GM12878 (cell line): ENCODE results near the gene GCSAML. TPM values are rescaled to one million over a fixed set of nuclear protein-coding genes. Genes with fewer than 3 reads are reported as not detected.

Experiments
- ATAC-seq: fragments of 200-7000 bp; cut with Tn5 transposase; 3 replicates; pipeline ENCODE4 v1.9.1; 2020; ENCODE audit warnings: mild to moderate bottlenecking, moderate library complexity
- Bru-seq: library from RNA; stranded (reverse); fragments of 400-500 nt; gene quantifications from one replicate; lab custom pipeline; 2021; lab: Mats Ljungman, UMichigan
- BruChase-seq, 2 experiments: library from RNA; stranded (reverse); fragments of 400-500 nt; gene quantifications; one replicate each; lab custom pipeline; 2021; lab: Mats Ljungman, UMichigan
- BruUV-seq: library from RNA; stranded (reverse); fragments of 400-500 nt; replicated peaks from 2 replicates; lab custom pipeline; 2021; lab: Mats Ljungman, UMichigan
- CTCF ChIA-PET: fragments of 300-600 bp; sonication (Branson Sonifier 250); formaldehyde crosslinking; extraction: SDS; loops from one replicate; lab custom pipeline; 2021; ENCODE audit warnings: inconsistent platforms; lab: Yijun Ruan, JAX
- POLR2A ChIA-PET: fragments of 350-600 bp; formaldehyde crosslinking; extraction: SDS; loops from one replicate; lab custom pipeline; 2021; ENCODE audit warnings: inconsistent platforms; lab: Charles Lee
- RAD21 ChIA-PET: fragments of 300-600 bp; sonication (Branson Sonifier 250); formaldehyde crosslinking; loops from one replicate; lab custom pipeline; 2023; ENCODE audit warnings: antibody characterized with exemption; ENCODE audit not compliant: unreplicated experiment; lab: Charles Lee
- SMC1A ChIA-PET: fragments of 300-600 bp; sonication (Branson Sonifier 250); formaldehyde crosslinking; loops from one replicate; lab custom pipeline; 2023; ENCODE audit not compliant: unreplicated experiment, uncharacterized antibody; lab: Charles Lee
- DNase-seq: peaks from one replicate; pipeline ENCODE4 v3.0.0-alpha.2; 2011; ENCODE audit warnings: low read depth, low spot score
- FAIRE-seq: peaks from 3 replicates; lab custom pipeline; 2011; peaks lifted over from hg19 to GRCh38; lab: Jason Lieb, UNC
- H2AFZ ChIP-seq: 2 replicates; pipeline ENCODE4 v1.6.0; 2011; ENCODE audit warnings: low read depth, low read length, control low read depth; ENCODE audit not compliant: control insufficient read depth
- H3K27ac ChIP-seq: 2 replicates; pipeline ENCODE4 v1.5.1; 2011; ENCODE audit warnings: control low read depth; ENCODE audit not compliant: control insufficient read depth, insufficient read depth
- H3K27me3 ChIP-seq, 2 experiments: replicated peaks in 1 of 2; 2 replicates each; pipeline versions ENCODE4 v1.6.0 to v1.6.1; 2011; ENCODE audit warnings: low read length in 1 of 2; ENCODE audit not compliant: control insufficient read depth in 2 of 2, insufficient read depth in 2 of 2
- H3K36me3 ChIP-seq, 2 experiments: 2 replicates each; pipeline ENCODE4 v1.5.1; 2011; ENCODE audit warnings: low read length in 1 of 2; ENCODE audit not compliant: control insufficient read depth in 2 of 2, insufficient read depth in 2 of 2
- H3K4me1 ChIP-seq: 2 replicates; pipeline ENCODE4 v1.6.1; 2011; ENCODE audit warnings: mild to moderate bottlenecking, low read length, moderate library complexity, mixed read lengths; ENCODE audit not compliant: control insufficient read depth, insufficient read depth
- H3K4me2 ChIP-seq: 2 replicates; pipeline ENCODE4 v1.6.0; 2011; ENCODE audit warnings: control low read depth; ENCODE audit not compliant: control insufficient read depth, insufficient read depth
- H3K4me3 ChIP-seq: fragments of 200-600 bp; sonication (generic); 2 replicates; pipeline ENCODE4 v1.5.1; 2016
- H3K79me2 ChIP-seq: 2 replicates; pipeline ENCODE4 v1.6.0; 2011; ENCODE audit warnings: low read length; ENCODE audit not compliant: control insufficient read depth, insufficient read depth
- H3K9ac ChIP-seq: 2 replicates; pipeline ENCODE4 v1.8.0; 2011; ENCODE audit warnings: low read length, control low read depth, mixed read lengths; ENCODE audit not compliant: control insufficient read depth, insufficient read depth
- H3K9me3 ChIP-seq: replicated peaks from 3 replicates; pipeline ENCODE4 v1.5.1; 2011; ENCODE audit warnings: mild to moderate bottlenecking, low read length; ENCODE audit not compliant: control insufficient read depth, insufficient read depth
- H4K20me1 ChIP-seq: 2 replicates; pipeline ENCODE4 v1.6.0; 2011; ENCODE audit not compliant: control insufficient read depth, insufficient read depth
- EZH2 ChIP-seq: IDR thresholded peaks from 2 replicates; pipeline ENCODE4 v1.6.1; 2012; ENCODE audit warnings: low read depth, mild to moderate bottlenecking, control low read depth, inconsistent platforms, low read length, borderline replicate concordance; ENCODE audit not compliant: control insufficient read depth
- HDAC2 ChIP-seq: fragments of 200-600 bp; sonication (generic); IDR thresholded peaks from 2 replicates; pipeline ENCODE4 v1.6.1; 2017
- MYB ChIP-seq: fragments of 150-350 bp; IDR thresholded peaks from 2 replicates; pipeline ENCODE4 v1.6.1; 2014; ENCODE audit warnings: mild to moderate bottlenecking, low read depth, low read length, borderline replicate concordance
- SMAD1 ChIP-seq: fragments of 450-650 bp; IDR thresholded peaks from 2 replicates; pipeline ENCODE4 v1.6.1; 2018; ENCODE audit warnings: mild to moderate bottlenecking, low read depth; ENCODE audit not compliant: partially characterized antibody
- YBX1 ChIP-seq: fragments of 450-650 bp; IDR thresholded peaks from 2 replicates; pipeline ENCODE4 v1.6.1; 2016; ENCODE audit warnings: antibody characterized with exemption
- WGBS: methylation state at CpG from one replicate; pipeline ENCODE4 v1.1.6; 2016; ENCODE audit warnings: low lambda C conversion rate; ENCODE audit not compliant: insufficient replicate concordance, insufficient coverage; ENCODE audit errors: missing lambda C conversion rate; 5-methylcytosine and 5-hydroxymethylcytosine counted together
- in situ Hi-C: fragments of 300-500 bp; cut with MboI; formaldehyde crosslinking; loops from 9 replicates; pipeline ENCODE4 v1.14.3; 2018; ENCODE audit warnings: mixed read lengths
- intact Hi-C: fragments of 100-400 bp; cut with micrococcal nuclease; formaldehyde crosslinking; loops from one replicate; pipeline ENCODE4 v1.14.2; 2022; ENCODE audit not compliant: unreplicated experiment
- long read RNA-seq, 2 experiments: library from polyadenylated mRNA; unstranded; transcript quantifications; one replicate each; pipeline ENCODE4 v2.0.0, GENCODE V29; 2019 to 2020
- polyA minus RNA-seq, 3 experiments: library from RNA; depleted of rRNA, polyadenylated mRNA; stranded (reverse); fragments of >200 nt; gene quantifications; 2 replicates each; pipeline ENCODE4 v1.2.3, GENCODE V29; 2011
- polyA plus RNA-seq, 11 experiments: library from polyadenylated mRNA; depleted of rRNA in 4 of 11; unstranded in 6 of 11; stranded (reverse) in 5 of 11; fragments of >200 nt; fragmentation: Nextera tagmentation in 4 of 11; fragmentation: Illumina TruSeq in 1 of 11; extraction: Ambion mirVana in 4 of 11; extraction: Trizol in 1 of 11; gene quantifications; 1 replicate in 1 of 11; 2 replicates in 10 of 11; pipeline versions ENCODE4 v1.2.1 to v1.2.3, GENCODE V29; 2011 to 2016; ENCODE audit warnings: inconsistent platforms in 2 of 11, missing spikeins in 2 of 11, low read depth in 1 of 11
- total RNA-seq, 4 experiments: library from RNA; depleted of rRNA in 3 of 4; stranded (reverse); fragments of >200 nt in 3 of 4; fragmentation: Illumina TruSeq in 1 of 4; extraction: Trizol in 1 of 4; gene quantifications; 2 replicates each; pipeline versions ENCODE4 v1.2.1 to v1.2.3, GENCODE V29; 2013 to 2021
- TF ChIP-seq, protein P1 (sequence below): fragments of 450-650 bp; IDR thresholded peaks from 2 replicates; pipeline ENCODE4 v1.6.1; 2016; ENCODE audit warnings: mild to moderate bottlenecking
- TF ChIP-seq, protein P2 (sequence below): IDR thresholded peaks from 2 replicates; pipeline ENCODE4 v1.6.1; 2012; ENCODE audit warnings: mild to moderate bottlenecking, low read depth, low read length
- TF ChIP-seq, protein P3 (sequence below): IDR thresholded peaks from 2 replicates; pipeline ENCODE4 v1.6.1; 2012; ENCODE audit warnings: low read length, inconsistent platforms
- TF ChIP-seq, protein P4 (sequence below): IDR thresholded peaks from 2 replicates; pipeline ENCODE4 v1.6.1; 2012; ENCODE audit warnings: improper control_type of control experiment, low read depth, low read length; ENCODE audit not compliant: insufficient replicate concordance

GCSAML gene
- not detected in 2 replicates for total RNA-seq (2013; cell fraction: nucleolus; rRNA removed)
- total RNA-seq (2014; rRNA removed), result not detected in 2 replicates
- total RNA-seq (2014; rRNA removed; fragmentation: Illumina TruSeq; extraction: Trizol), result not detected in 2 replicates
- not detected in 2 replicates for total RNA-seq (2021)
- polyA plus RNA-seq (2011; ENCODE audit: low read depth), result not detected
- 0.03 and 0.10 TPM in 2 replicates for polyA plus RNA-seq (2011; rRNA removed)
- 0.06 TPM in 1 of 2 replicates, not detected in the other for polyA plus RNA-seq (2011; cell fraction: cytosol; rRNA removed)
- polyA plus RNA-seq (2011; cell fraction: nucleus; rRNA removed), result not detected in 2 replicates
- not detected in 2 replicates for polyA plus RNA-seq (2012)
- not detected in 2 replicates for polyA plus RNA-seq (2014; fragmentation: Illumina TruSeq; extraction: Trizol)
- polyA plus RNA-seq (2014; fragmentation: Nextera tagmentation; extraction: Ambion mirVana), result not detected
- polyA plus RNA-seq (2014; rRNA removed), result not detected in 2 replicates
- not detected for polyA plus RNA-seq (2016; fragmentation: Nextera tagmentation; extraction: Ambion mirVana)
- polyA minus RNA-seq (2011; rRNA and poly(A)+ RNA removed), result not detected in 2 replicates
- not detected in 2 replicates for polyA minus RNA-seq (2011; cell fraction: cytosol; rRNA and poly(A)+ RNA removed)
- not detected in 2 replicates for polyA minus RNA-seq (2011; cell fraction: nucleus; rRNA and poly(A)+ RNA removed)
- Bru-seq, nascent RNA, result percentile 0 among the genes with signal in this experiment
- percentile 1 among the genes with signal in this experiment for BruChase-seq, experiment 1, labeled RNA remaining after a 6-hour chase
- not detected for BruChase-seq, experiment 2, labeled RNA remaining after a 2-hour chase
- long read RNA-seq, experiment 1, result 0 reads
- long read RNA-seq, experiment 2, result 0 reads

DNA sequence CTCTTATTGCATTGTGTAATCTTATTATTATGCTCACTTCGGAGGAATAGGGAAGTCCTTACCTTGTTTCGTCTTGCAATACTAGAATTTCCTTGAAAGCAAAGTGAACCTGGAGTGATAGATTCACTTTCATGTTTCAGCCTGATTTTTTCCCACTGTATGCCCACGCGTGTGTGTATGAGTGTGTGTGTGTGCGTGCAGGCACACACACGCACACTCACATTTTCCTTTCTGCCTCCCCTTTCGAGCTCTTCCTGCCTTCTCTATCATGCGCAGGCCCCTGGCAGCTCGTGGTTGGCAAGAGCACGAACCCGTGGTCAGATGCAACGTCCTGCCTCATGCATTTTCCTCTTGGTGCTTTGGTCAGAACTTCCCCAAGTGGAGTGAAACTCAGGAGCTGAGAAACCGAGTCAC, at the start of gene GCSAML:
Gene GCSAML (plus strand): TSS at position 366 of the 414 bp plus-strand sequence. CDS start 58 bp downstream, outside the sequence.
- H3K27me3 ChIP-seq, result no peaks in the 10 kb centered on the region; a peak in 1 of 4 replicates
- DNase-seq (no peak), FAIRE-seq (no peak), ATAC-seq (no peak)
- no peak within 1 kb of the TSS for H3K4me3 ChIP-seq
- 16% methylated on average over 13 of the region's 13 CpGs for WGBS
- no peaks in the 10 kb centered on the region for H3K4me1 ChIP-seq
- in situ Hi-C loops, result no loop called here
- H2AFZ ChIP-seq, result no peak within 1 kb of the TSS
- H4K20me1 ChIP-seq, result no peaks in the 10 kb centered on the region
- H3K9ac ChIP-seq, result no peak within 1 kb of the TSS
- CTCF ChIA-PET, result interaction anchor here (0.6 to 0.8 kb wide), 2 partner anchors 62 to 1022 kb away, joined by 3 to 4 read pairs; no protein-coding TSS in a partner anchor
- no TSS peak for BruUV-seq
- no peak within 1 kb of the TSS for H3K27ac ChIP-seq
- H3K4me2 ChIP-seq, result no peak within 1 kb of the TSS
- SMC1A ChIA-PET, result no interaction called here
- H3K36me3 ChIP-seq, result no peaks in the 10 kb centered on the region
- H3K79me2 ChIP-seq, result no peaks in the 10 kb centered on the region
- H3K9me3 ChIP-seq, result no peaks in the 10 kb centered on the region
- POLR2A ChIA-PET, result no interaction called here
- intact Hi-C loops, result no loop called here
- RAD21 ChIA-PET, result no interaction called here
- TF ChIP-seq EZH2, result no peak
- no peak for TF ChIP-seq SMAD1
- TF ChIP-seq HDAC2, result no peak
- TF ChIP-seq, protein P1, sequence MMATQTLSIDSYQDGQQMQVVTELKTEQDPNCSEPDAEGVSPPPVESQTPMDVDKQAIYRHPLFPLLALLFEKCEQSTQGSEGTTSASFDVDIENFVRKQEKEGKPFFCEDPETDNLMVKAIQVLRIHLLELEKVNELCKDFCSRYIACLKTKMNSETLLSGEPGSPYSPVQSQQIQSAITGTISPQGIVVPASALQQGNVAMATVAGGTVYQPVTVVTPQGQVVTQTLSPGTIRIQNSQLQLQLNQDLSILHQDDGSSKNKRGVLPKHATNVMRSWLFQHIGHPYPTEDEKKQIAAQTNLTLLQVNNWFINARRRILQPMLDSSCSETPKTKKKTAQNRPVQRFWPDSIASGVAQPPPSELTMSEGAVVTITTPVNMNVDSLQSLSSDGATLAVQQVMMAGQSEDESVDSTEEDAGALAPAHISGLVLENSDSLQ, result no peak
- TF ChIP-seq, protein P2, sequence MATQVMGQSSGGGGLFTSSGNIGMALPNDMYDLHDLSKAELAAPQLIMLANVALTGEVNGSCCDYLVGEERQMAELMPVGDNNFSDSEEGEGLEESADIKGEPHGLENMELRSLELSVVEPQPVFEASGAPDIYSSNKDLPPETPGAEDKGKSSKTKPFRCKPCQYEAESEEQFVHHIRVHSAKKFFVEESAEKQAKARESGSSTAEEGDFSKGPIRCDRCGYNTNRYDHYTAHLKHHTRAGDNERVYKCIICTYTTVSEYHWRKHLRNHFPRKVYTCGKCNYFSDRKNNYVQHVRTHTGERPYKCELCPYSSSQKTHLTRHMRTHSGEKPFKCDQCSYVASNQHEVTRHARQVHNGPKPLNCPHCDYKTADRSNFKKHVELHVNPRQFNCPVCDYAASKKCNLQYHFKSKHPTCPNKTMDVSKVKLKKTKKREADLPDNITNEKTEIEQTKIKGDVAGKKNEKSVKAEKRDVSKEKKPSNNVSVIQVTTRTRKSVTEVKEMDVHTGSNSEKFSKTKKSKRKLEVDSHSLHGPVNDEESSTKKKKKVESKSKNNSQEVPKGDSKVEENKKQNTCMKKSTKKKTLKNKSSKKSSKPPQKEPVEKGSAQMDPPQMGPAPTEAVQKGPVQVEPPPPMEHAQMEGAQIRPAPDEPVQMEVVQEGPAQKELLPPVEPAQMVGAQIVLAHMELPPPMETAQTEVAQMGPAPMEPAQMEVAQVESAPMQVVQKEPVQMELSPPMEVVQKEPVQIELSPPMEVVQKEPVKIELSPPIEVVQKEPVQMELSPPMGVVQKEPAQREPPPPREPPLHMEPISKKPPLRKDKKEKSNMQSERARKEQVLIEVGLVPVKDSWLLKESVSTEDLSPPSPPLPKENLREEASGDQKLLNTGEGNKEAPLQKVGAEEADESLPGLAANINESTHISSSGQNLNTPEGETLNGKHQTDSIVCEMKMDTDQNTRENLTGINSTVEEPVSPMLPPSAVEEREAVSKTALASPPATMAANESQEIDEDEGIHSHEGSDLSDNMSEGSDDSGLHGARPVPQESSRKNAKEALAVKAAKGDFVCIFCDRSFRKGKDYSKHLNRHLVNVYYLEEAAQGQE, result no peak
- TF ChIP-seq YBX1, result no peak
- TF ChIP-seq, protein P3, sequence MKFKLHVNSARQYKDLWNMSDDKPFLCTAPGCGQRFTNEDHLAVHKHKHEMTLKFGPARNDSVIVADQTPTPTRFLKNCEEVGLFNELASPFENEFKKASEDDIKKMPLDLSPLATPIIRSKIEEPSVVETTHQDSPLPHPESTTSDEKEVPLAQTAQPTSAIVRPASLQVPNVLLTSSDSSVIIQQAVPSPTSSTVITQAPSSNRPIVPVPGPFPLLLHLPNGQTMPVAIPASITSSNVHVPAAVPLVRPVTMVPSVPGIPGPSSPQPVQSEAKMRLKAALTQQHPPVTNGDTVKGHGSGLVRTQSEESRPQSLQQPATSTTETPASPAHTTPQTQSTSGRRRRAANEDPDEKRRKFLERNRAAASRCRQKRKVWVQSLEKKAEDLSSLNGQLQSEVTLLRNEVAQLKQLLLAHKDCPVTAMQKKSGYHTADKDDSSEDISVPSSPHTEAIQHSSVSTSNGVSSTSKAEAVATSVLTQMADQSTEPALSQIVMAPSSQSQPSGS, result no peak
- TF ChIP-seq, protein P4, sequence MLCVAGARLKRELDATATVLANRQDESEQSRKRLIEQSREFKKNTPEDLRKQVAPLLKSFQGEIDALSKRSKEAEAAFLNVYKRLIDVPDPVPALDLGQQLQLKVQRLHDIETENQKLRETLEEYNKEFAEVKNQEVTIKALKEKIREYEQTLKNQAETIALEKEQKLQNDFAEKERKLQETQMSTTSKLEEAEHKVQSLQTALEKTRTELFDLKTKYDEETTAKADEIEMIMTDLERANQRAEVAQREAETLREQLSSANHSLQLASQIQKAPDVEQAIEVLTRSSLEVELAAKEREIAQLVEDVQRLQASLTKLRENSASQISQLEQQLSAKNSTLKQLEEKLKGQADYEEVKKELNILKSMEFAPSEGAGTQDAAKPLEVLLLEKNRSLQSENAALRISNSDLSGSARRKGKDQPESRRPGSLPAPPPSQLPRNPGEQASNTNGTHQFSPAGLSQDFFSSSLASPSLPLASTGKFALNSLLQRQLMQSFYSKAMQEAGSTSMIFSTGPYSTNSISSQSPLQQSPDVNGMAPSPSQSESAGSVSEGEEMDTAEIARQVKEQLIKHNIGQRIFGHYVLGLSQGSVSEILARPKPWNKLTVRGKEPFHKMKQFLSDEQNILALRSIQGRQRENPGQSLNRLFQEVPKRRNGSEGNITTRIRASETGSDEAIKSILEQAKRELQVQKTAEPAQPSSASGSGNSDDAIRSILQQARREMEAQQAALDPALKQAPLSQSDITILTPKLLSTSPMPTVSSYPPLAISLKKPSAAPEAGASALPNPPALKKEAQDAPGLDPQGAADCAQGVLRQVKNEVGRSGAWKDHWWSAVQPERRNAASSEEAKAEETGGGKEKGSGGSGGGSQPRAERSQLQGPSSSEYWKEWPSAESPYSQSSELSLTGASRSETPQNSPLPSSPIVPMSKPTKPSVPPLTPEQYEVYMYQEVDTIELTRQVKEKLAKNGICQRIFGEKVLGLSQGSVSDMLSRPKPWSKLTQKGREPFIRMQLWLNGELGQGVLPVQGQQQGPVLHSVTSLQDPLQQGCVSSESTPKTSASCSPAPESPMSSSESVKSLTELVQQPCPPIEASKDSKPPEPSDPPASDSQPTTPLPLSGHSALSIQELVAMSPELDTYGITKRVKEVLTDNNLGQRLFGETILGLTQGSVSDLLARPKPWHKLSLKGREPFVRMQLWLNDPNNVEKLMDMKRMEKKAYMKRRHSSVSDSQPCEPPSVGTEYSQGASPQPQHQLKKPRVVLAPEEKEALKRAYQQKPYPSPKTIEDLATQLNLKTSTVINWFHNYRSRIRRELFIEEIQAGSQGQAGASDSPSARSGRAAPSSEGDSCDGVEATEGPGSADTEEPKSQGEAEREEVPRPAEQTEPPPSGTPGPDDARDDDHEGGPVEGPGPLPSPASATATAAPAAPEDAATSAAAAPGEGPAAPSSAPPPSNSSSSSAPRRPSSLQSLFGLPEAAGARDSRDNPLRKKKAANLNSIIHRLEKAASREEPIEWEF, result no peak
- TF ChIP-seq MYB, result no peak
